Right renal pelvis (tissue), 4 donors: Measurements from ENCODE around the gene SHC2. TPM values are rescaled to one million over a fixed set of nuclear protein-coding genes. Genes with fewer than 3 reads are reported as not detected.
"Not testable (repeated sequence)": the region's sequence is repeated elsewhere in the genome, so short reads cannot be mapped to it uniquely, and the experiment has no call there.

Experiments used
- DNase-seq, 4 donors: peaks; one replicate each; pipeline ENCODE4 v3.0.0-alpha.2; 2013; ENCODE audit warnings: low read depth in 4 of 4, low spot score in 3 of 4, missing footprints in 1 of 4
- polyA plus RNA-seq, 4 donors: library from polyadenylated mRNA; unstranded; fragments of 120-200 nt; gene quantifications; one replicate each; pipeline ENCODE4 v1.2.1, GENCODE V29; 2013; ENCODE audit not compliant: insufficient read length in 4 of 4

Gene SHC2
- polyA plus RNA-seq, 4 donors, result 25.1 to 41.9 (median 28.7) TPM

- not testable (repeated sequence) for DNase-seq
These were observed 66.0 kb downstream of the SHC2 start for GRCh38 chr19:394857-395256.

GRCh38 chr19:393560-393959 is 67.3 kb downstream of the SHC2 start:
- DNase-seq, result not testable (repeated sequence)

- no peak for DNase-seq
These were observed 68.4 kb downstream of the SHC2 start for GRCh38 chr19:392375-392970.

GRCh38 chr19:391726-392374 is 69.0 kb downstream of the SHC2 start:
- no peak for DNase-seq

- DNase-seq, result no peak
These were observed 69.7 kb downstream of the SHC2 start for GRCh38 chr19:391207-391557.

GRCh38 chr19:390386-391206 is 70.2 kb downstream of the SHC2 start:
- DNase-seq, result no peak

- DNase-seq, result no peak
These were observed 70.9 kb downstream of the SHC2 start for GRCh38 chr19:389935-390289.

GRCh38 chr19:389255-389934 is 71.4 kb downstream of the SHC2 start:
- DNase-seq, result no peak

GRCh38 chr19:388691-389090 is 72.1 kb downstream of the SHC2 start:
- DNase-seq, result no peak

GRCh38 chr19:387777-388176 is 73.1 kb downstream of the SHC2 start:
- DNase-seq, result no peak

- not testable (repeated sequence) for DNase-seq
These were observed 74.1 kb downstream of the SHC2 start for GRCh38 chr19:386632-387301.

- not testable (repeated sequence) for DNase-seq
These were observed 74.6 kb downstream of the SHC2 start for GRCh38 chr19:386189-386588.

- DNase-seq, result no peak
These were observed 76.0 kb downstream of the SHC2 start for GRCh38 chr19:384799-385169.

- DNase-seq, result no peak
These were observed 76.7 kb downstream of the SHC2 start for GRCh38 chr19:383922-384798.

GRCh38 chr19:383040-383439 is 77.8 kb downstream of the SHC2 start:
- no peak for DNase-seq

GRCh38 chr19:382578-382977 is 78.3 kb downstream of the SHC2 start:
- DNase-seq, result not testable (repeated sequence)

GRCh38 chr19:381901-382300 is 78.9 kb downstream of the SHC2 start:
- DNase-seq, result not testable (repeated sequence)

GRCh38 chr19:380618-381219 is 80.1 kb downstream of the SHC2 start:
- not testable (repeated sequence) for DNase-seq

- DNase-seq, result no peak
These were observed 81.0 kb downstream of the SHC2 start for GRCh38 chr19:379796-380195.
